Activated CD8-positive, alpha-beta memory T cell treated with anti-CD3 and anti-CD28 coated beads, Interleukin-2, amount 50 U/mL, for 24 hours (primary cell): Measurements from ENCODE around the gene SNRPA1.
A peak's percentile ranks its signal among the peaks of the same experiment; 100 is the strongest.

Experiments used
- DNase-seq: peaks from one replicate; pipeline ENCODE4 v3.0.0-alpha.2; 2020; ENCODE audit errors: extremely low read depth

The SNRPA1 gene

GRCh38 chr15:101294731-101295606 is at the start of gene SNRPA1:
Gene SNRPA1, minus strand, starts transcription at chr15:101295248. Its CDS starts 70 bp downstream, at chr15:101295178.
- peak; percentile 93 for DNase-seq

- DNase-seq, result no peak
Observed at GRCh38 chr15:101342056-101342455, 47.0 kb upstream of the SNRPA1 start.

- no peak for DNase-seq
Observed at GRCh38 chr15:101338502-101339057, 43.5 kb upstream of the SNRPA1 start.

- no peak for DNase-seq
Observed at GRCh38 chr15:101337976-101338375, 42.9 kb upstream of the SNRPA1 start.

GRCh38 chr15:101333907-101334789 is 39.1 kb upstream of the SNRPA1 start:
- peak; percentile 20 for DNase-seq

GRCh38 chr15:101332061-101332467 is 37.0 kb upstream of the SNRPA1 start:
- DNase-seq, result no peak

- DNase-seq, result no peak
Observed at GRCh38 chr15:101329867-101330380, 34.9 kb upstream of the SNRPA1 start.

GRCh38 chr15:101329309-101329863 is 34.3 kb upstream of the SNRPA1 start:
- DNase-seq, result no peak

- DNase-seq, result no peak
Observed at GRCh38 chr15:101328001-101328400, 33.0 kb upstream of the SNRPA1 start.

GRCh38 chr15:101327147-101327740 is 32.2 kb upstream of the SNRPA1 start:
- no peak for DNase-seq

GRCh38 chr15:101326462-101327146 is 31.6 kb upstream of the SNRPA1 start:
- DNase-seq, result no peak

- DNase-seq, result no peak
Observed at GRCh38 chr15:101326026-101326315, 30.9 kb upstream of the SNRPA1 start.

- DNase-seq, result no peak
Observed at GRCh38 chr15:101325263-101326025, 30.4 kb upstream of the SNRPA1 start.

- DNase-seq, result no peak
Observed at GRCh38 chr15:101324524-101325177, 29.6 kb upstream of the SNRPA1 start.

- no peak for DNase-seq
Observed at GRCh38 chr15:101323793-101324523, 28.9 kb upstream of the SNRPA1 start.

GRCh38 chr15:101322854-101323477 is 27.9 kb upstream of the SNRPA1 start:
- DNase-seq, result no peak

- DNase-seq, result no peak
Observed at GRCh38 chr15:101322016-101322695, 27.1 kb upstream of the SNRPA1 start.

GRCh38 chr15:101320501-101321052 is 25.5 kb upstream of the SNRPA1 start:
- DNase-seq, result no peak
